Type B pancreatic cell (in vitro differentiated cells): ENCODE measurements around the gene PDRG1. TPM values are rescaled to one million over a fixed set of nuclear protein-coding genes. Genes with fewer than 3 reads are reported as not detected.

ENCODE experiments used
- DNase-seq: peaks from one replicate; pipeline ENCODE4 v3.0.0; 2021; ENCODE audit warnings: mixed read lengths; ENCODE audit not compliant: unreplicated experiment; ENCODE audit errors: extremely low spot score
- H3K27ac Mint-ChIP-seq: 2 replicates; pipeline ENCODE4 v1.8.0; 2021; ENCODE audit warnings: mild to moderate bottlenecking, mixed read lengths
- H3K27me3 Mint-ChIP-seq: 2 replicates; pipeline ENCODE4 v1.8.0; 2021; ENCODE audit warnings: mixed read lengths
- H3K36me3 Mint-ChIP-seq: 2 replicates; pipeline ENCODE4 v1.8.0; 2021; ENCODE audit warnings: mixed read lengths
- H3K4me1 Mint-ChIP-seq: one replicate; pipeline ENCODE4 v1.8.0; 2021; ENCODE audit warnings: mixed read lengths; ENCODE audit not compliant: unreplicated experiment
- H3K4me3 Mint-ChIP-seq: 2 replicates; pipeline ENCODE4 v1.8.0; 2021; ENCODE audit warnings: mild to moderate bottlenecking, mixed read lengths
- H3K9me3 Mint-ChIP-seq: 2 replicates; pipeline ENCODE4 v1.8.0; 2021; ENCODE audit warnings: mixed read lengths
- CTCF ChIP-seq: fragments of 200-600 bp; sonication (generic); conservative IDR thresholded peaks from 2 replicates; pipeline ENCODE4 v1.5.0; 2021; ENCODE audit warnings: antibody characterized with exemption, mild to moderate bottlenecking
- total RNA-seq: library from RNA; stranded (reverse); gene quantifications from 2 replicates; pipeline ENCODE4 v1.2.1, GENCODE V29; 2021; ENCODE audit warnings: low replicate concordance

Gene PDRG1
- total RNA-seq, 1 donor from 2014 or later: 24.7 TPM

- H3K27me3 Mint-ChIP-seq: no peaks in the 10 kb centered on the region
- no peak overlapping the region for H3K27ac Mint-ChIP-seq
- peaks cover 31% of the 10 kb centered on the region for H3K36me3 Mint-ChIP-seq
- TF ChIP-seq CTCF: no peak
- no peak overlapping the region for H3K4me3 Mint-ChIP-seq
- peaks cover 16% of the 10 kb centered on the region for H3K4me1 Mint-ChIP-seq
- DNase-seq: no peak
- H3K9me3 Mint-ChIP-seq: no peaks in the 10 kb centered on the region
Observed at GRCh38 chr20:31945319-31945718, 6.5 kb downstream of the PDRG1 start.

DNA sequence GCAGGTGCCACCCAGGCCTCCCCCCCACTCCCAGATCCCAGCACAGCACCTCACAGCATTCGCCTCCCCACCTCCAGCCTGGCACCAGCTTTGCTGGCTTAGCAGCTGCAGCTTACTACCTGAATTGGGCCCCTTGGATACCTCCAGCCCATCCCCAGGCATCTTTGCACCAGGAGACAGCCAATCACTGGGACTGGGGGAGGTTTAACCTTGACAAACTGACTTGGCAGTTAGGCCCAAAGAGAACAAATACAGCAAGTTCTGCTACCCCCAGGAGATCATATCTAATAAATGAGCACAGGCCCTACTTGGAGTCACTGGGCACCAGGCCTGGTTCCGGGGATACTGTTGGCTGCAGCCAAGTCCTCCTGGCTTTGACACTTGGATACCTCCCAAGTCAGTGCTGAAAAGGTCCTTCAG is 8.8 kb downstream of the PDRG1 start:
- Mint-ChIP-seq H3K36me3 (peaks cover 14% of the 10 kb centered on the region), H3K27ac (no peak overlapping the region), H3K4me1 (peaks cover 7% of the 10 kb centered on the region), H3K9me3 (no peaks in the 10 kb centered on the region), H3K4me3 (no peak overlapping the region), H3K27me3 (no peaks in the 10 kb centered on the region)
- no peak for DNase-seq
- TF ChIP-seq CTCF: no peak

- DNase-seq: no peak
- peaks cover 3% of the 10 kb centered on the region for H3K36me3 Mint-ChIP-seq
- H3K27ac Mint-ChIP-seq: no peak overlapping the region
- H3K4me1 Mint-ChIP-seq: no peaks in the 10 kb centered on the region
- no peaks in the 10 kb centered on the region for H3K27me3 Mint-ChIP-seq
- no peak for TF ChIP-seq CTCF
- no peak overlapping the region for H3K4me3 Mint-ChIP-seq
- no peaks in the 10 kb centered on the region for H3K9me3 Mint-ChIP-seq
Observed at GRCh38 chr20:31939661-31940060, 12.2 kb downstream of the PDRG1 start.

GRCh38 chr20:31937820-31938219 is 14.0 kb downstream of the PDRG1 start:
- Mint-ChIP-seq H3K4me3 (no peak overlapping the region), H3K9me3 (no peaks in the 10 kb centered on the region), H3K4me1 (no peaks in the 10 kb centered on the region), H3K36me3 (no peaks in the 10 kb centered on the region), H3K27me3 (no peaks in the 10 kb centered on the region), H3K27ac (no peak overlapping the region)
- no peak for TF ChIP-seq CTCF
- no peak for DNase-seq

GRCh38 chr20:31936420-31936819 is 15.4 kb downstream of the PDRG1 start:
- Mint-ChIP-seq H3K27ac (no peak overlapping the region), H3K27me3 (peaks cover 1% of the 10 kb centered on the region), H3K4me3 (no peak overlapping the region), H3K4me1 (no peaks in the 10 kb centered on the region), H3K36me3 (no peaks in the 10 kb centered on the region), H3K9me3 (no peaks in the 10 kb centered on the region)
- TF ChIP-seq CTCF: no peak
- DNase-seq: no peak
